ENCODE measurements around the gene NALCN.

The NALCN gene

GRCh38 chr13:101412076-101412475, 4.2 kb downstream of the NALCN start:
- no peak for DNase-seq

DNA sequence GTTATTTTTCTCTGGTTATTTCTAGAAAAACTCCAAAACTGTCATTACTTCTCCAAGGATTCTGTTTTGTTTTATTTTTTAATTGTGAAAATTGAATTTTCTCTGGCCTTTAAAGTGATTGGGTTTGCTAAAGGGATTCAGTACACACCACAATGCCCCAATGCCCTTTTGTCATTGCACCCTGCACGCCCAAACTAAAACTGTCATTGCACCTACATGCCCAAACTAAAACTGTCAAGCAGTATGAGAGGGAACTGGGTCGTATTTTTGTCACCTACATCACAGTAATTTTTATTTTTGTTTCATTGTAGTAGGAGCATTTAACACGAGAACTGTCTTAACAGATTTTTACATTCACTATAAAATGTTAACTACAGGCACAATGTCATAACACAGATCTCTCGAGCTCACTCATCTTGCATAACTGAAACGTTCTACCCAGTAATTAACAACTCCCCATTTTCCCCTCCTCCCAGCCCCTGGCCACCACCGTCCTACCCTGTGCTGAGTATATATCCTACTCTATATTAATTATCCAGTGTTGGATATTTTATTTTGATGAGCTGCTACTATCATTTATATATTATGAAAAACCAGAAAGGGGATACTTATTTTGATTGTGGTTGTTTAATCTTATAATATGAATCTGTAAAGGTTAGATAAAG, 7.2 kb downstream of the NALCN start:
- no peak for DNase-seq

DNA sequence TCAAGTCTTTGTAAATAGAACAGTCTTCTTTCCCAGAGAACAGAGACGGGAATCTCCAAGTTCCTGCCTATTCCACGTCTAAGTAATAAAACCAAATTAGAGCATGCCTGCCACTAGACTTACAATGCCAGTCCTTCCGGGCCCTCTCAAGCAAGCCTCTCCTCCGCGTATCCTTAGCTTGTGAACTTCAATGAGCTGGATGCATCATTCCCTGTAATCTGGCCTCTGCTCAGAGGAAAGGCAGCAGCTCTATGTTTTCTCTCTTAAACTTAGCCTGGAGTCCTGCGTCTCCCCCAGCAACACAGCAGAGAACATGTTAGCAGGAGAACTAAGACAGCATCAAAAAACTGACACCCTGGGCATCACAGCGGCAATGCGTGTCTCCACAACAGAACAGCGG, 8.2 kb downstream of the NALCN start:
- DNase-seq = no peak

DNA sequence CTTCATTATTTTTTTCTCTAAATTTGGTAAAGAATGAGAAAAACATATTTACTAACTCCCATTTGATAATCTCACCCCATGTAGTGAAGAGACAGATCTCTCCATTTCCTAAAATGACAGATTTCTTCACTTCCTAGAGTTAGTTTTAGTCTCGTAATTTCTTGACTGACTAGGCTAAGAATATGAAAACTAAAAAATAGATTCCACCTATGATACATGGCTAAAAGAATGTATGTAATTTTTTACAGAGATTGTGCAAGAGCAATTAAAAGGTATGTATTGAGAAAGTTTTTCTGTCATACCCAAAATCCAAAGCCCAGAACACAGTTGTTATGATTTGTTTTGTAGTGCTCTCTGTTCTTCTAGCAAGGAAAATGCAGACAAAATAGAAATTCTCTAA, 9.5 kb downstream of the NALCN start:
- DNase-seq = no peak

DNA sequence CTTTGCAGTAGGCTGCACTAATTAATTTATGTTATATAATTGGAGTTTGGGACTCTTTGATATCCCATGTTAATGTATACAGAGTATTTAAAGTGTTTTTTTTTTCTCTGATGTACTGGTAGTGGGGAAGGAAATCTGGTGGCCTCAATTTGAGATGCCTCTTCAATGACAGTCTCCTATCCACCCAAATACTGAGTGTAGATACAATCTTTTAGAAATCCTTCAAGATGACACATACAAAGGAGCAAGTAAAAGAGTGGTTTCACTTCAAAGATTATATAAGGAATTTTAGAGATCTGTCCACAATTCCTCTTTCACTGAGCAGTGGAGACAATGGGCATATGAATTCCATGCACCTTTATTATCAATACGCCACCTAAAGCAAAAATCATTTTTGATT, 15.1 kb downstream of the NALCN start:
- DNase-seq = no peak

- no peak for DNase-seq
Measured at GRCh38 chr13:101399365-101399764, 16.9 kb downstream of the NALCN start.

- no peak for DNase-seq
Measured at GRCh38 chr13:101398920-101399319, 17.4 kb downstream of the NALCN start.

DNA sequence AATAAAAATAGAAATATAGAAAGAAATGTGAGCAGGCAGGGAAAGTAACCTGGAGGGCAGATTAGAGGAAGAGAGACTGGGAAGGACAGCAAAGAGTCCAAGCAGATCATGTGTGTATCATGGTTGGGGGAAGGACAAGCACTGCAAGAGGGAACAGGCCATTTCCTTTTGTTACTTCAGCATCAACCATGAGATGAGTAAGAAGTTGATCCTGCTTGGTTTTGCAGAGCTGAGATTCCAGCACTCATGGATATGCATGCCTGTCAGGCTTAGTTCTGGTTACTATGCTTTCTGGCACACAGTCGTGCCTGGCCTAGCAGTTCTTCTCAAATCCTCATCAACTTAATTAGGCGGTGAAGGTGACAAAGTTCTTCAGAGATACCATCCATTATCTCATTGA, 18.1 kb downstream of the NALCN start:
- DNase-seq = no peak

DNA sequence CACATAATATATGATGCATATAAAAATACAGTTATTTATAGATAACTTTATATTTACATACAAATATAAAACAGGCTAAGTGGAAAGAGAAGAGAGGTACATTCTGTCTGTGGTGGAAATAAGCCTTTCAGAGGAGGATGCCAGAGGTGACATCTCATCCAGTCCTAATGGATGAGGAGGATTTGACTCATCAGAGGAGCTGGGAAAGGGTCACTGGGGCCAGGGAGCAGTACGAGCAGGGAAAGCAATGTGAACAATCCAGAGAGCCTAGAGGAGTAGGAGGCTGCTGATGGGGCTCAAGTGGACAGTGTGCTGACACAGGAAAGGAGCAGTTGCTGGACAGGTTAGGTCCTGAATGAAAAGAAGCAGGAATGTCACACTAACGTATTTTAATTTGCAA, 18.6 kb downstream of the NALCN start:
- DNase-seq = no peak

DNA sequence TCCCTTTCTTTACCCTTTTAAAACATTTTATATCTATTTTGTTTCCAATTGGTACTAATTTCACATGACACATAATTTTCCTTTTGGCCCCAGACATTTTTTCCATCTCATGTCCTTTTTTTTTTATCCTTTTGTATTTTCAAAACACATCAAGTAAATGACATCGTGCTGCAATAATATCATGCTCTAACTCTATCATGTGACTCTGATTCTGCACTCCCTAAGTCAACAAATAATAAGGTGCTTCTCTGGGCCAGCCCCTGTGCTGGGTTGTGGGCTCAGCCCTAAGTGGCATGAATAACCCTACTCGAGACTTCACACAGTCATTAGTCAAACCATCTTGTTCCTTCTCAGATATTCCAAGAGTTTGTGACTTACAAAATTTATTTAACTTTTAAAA, 21.7 kb downstream of the NALCN start:
- no peak for DNase-seq

DNA sequence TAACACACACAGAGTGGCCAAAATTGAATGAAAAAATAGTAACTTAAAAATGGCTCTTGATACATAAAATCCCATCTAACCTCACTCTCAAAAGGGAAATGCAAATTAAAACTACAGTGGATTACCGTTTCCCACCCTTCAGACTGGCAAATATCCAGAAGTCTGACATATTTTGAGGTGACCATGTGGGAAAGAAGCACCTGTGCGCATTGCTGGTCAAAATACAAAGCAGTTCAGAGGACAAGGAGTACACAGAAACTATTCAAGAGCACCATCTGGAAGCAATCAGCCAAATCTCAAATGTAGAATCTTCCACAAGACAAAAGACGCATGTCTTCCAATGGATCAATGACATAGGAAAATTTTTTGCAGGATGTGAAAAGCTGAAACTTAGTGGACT, 23.2 kb downstream of the NALCN start:
- DNase-seq = no peak

GRCh38 chr13:101390461-101390860, 25.8 kb downstream of the NALCN start:
- DNase-seq = no peak

- no peak for DNase-seq
Measured at GRCh38 chr13:101384929-101385328, 31.4 kb downstream of the NALCN start.

DNA sequence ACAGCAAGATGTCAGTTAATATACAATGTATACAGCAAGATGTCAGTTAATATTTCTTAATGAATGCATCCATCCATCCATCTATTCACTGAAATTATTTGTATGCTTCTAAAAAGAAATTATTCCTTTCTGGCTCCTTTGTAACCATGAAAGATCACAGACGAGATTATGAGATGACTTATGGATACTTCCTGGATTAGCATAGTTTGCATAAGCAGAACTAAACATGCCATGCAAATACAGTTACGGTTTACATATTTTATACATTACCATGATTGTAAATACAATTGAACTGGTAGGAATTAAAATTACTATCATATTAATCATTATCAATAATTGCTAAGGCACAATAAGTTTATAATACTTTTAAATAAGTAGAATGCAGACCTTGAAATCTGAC, 32.7 kb downstream of the NALCN start:
- no peak for DNase-seq

GRCh38 chr13:101382701-101383100, 33.6 kb downstream of the NALCN start:
- DNase-seq = no peak

DNA sequence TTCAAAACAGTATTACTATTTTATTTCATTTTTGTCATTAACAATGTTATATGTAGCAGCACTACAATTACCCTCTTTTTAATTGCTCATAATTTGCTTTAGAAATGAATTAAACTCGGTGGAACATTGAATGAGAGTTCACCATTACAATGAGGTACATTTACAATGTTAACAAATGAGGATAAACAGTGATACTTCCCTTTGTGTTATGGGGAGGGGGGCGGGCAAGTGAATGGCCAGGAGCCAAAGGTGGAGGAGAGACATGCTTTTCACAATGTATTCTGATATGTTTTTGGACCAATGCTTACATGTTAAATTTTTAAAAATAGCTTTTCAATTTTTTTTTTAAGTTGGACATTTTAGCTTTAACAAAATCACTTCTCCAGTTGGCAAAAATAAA, 34.2 kb downstream of the NALCN start:
- no peak for DNase-seq

- no peak for DNase-seq
Measured at GRCh38 chr13:101360525-101360924, 55.8 kb downstream of the NALCN start.

- no peak for DNase-seq
Measured at GRCh38 chr13:101354895-101355294, 61.4 kb downstream of the NALCN start.

DNA sequence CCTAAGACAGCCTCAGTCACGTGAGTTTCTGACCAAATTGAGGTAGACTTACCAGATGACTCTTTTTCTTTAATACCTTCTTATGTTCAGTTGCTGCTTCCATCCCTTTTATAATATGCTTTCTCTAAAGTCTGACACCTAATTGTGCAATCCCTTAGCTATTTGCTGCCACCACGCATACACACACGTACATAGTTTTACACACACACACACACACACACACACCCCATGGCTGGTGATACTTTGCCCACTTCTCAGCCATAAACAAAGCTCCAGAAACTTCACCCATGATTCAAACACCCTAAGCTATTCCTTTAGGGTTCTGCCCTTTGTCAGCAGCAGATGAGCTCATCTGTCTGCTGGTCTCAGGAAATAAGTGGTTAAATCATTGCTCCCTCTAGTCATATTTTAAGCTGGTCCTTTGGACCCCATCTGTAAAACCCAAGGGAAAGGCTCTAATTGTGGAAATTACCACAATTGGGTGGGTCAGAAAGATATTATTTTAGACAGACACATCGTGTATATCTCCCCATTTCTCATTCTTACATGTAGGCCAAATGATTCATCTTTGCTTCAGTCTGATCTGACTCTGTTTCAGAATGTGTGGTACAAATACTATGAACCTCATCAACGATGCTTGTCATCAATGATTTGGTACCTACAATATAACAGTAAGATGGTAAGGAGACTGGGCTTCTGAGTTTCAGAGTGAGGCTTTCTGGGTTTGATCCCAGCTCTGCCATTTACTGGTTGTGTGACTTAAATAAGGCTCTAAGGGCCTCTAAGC, 69.2 kb downstream of the NALCN start:
- no peak for DNase-seq

GRCh38 chr13:101346161-101346560, 70.1 kb downstream of the NALCN start:
- no peak for DNase-seq

GRCh38 chr13:101343128-101343787, 73.0 kb downstream of the NALCN start:
- DNase-seq = no peak

DNA sequence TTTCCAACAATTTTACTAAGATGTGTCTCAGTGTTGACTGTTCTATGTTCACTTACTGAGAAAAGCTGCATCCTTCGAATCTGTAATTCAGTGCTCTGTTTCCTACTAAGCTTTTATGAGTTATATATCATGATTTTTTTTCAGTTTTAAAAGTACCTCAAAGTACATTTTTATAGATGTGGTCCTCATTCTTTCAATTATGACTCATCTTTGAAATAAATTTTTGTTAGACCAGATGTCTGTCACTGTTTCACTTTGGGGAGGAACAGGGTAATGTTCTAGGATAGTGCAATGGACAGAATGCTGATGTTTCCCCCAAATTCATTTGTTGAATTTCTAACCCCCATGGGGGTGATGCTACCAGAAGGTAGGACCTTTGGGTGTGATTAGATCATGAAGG, 74.8 kb downstream of the NALCN start:
- no peak for DNase-seq

DNA sequence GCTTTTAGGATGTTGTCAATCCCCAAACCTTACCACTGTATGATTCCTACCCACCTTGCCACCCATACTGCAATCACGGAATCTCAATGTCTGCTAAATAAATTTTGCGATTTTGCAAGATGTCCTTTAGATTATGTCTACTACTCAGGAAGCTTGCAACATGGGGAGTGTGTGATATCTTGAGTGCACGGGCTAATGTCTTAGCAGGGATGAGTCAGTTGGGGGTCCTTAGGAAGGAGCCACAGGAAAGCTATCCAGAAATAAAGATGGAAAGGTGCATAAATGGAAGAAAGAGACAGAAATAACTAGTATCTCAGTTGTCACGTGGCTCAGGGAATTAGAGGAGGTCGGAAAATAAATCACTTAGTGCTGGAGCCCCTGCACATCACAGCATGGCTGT, 77.1 kb downstream of the NALCN start:
- DNase-seq = no peak

DNA sequence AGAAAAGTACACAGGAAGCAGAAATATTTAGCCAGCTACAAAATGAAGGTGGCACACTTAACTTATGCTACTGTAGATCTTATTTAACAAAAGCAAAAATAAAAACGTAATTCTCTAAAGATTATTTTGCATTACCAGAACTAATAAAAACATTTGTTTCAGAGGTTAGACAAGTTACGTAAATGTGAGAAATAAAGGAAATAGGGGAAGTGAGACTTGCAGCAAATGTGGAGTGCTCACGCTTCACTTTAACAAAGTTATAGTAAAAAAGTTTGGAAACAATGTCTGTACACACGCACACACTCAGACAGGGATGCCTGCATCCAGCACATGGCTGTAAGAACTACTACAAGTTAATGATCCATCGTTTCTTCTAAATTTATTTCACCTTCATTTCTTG, 83.7 kb downstream of the NALCN start:
- no peak for DNase-seq

All from activated CD4-positive, alpha-beta T cell treated with anti-CD3 and anti-CD28 coated beads, Interleukin-2, amount 50 U/mL, for 4 hours (primary cell).